IMR-90 (cell line): Measurements from ENCODE around the gene TNFRSF13B. TPM values are rescaled to one million over a fixed set of nuclear protein-coding genes. Genes with fewer than 3 reads are reported as not detected.

Experiments
- ATAC-seq: fragments of 200-7000 bp; cut with Tn5 transposase; 2 replicates; pipeline ENCODE4 v1.9.1; 2020; ENCODE audit warnings: low read depth, mild to moderate bottlenecking, moderate library complexity
- BruUV-seq: library from RNA; stranded (reverse); fragments of 400-500 nt; replicated peaks from 2 replicates; lab custom pipeline; 2021; lab: Mats Ljungman, UMichigan
- CTCF ChIA-PET: fragments of 300-600 bp; formaldehyde crosslinking; extraction: SDS; loops from one replicate; lab custom pipeline; 2021; ENCODE audit warnings: antibody characterized with exemption; lab: Yijun Ruan, JAX
- POLR2A ChIA-PET: fragments of 300-600 bp; sonication (Branson Sonifier 250); formaldehyde crosslinking; loops from one replicate; lab custom pipeline; 2022; ENCODE audit warnings: antibody characterized with exemption; ENCODE audit not compliant: unreplicated experiment; lab: Charles Lee
- DNase-seq: peaks from one replicate; pipeline ENCODE4 v3.0.0; 2013
- H2AFZ ChIP-seq: replicated peaks from 2 replicates; pipeline ENCODE3; 2013; ENCODE audit warnings: low read length, mild to moderate bottlenecking; ENCODE audit not compliant: poor library complexity
- H2AK5ac ChIP-seq: 2 replicates; pipeline ENCODE4 v1.6.1; 2013; ENCODE audit warnings: low read depth, low read length, inconsistent platforms
- H2AK9ac ChIP-seq: replicated peaks from 2 replicates; pipeline ENCODE3; 2013; ENCODE audit warnings: mild to moderate bottlenecking, low read depth, low read length, moderate library complexity; ENCODE audit not compliant: poor library complexity
- H2BK120ac ChIP-seq: 2 replicates; pipeline ENCODE4 v1.6.1; 2013; ENCODE audit warnings: low read depth, low read length, inconsistent platforms
- H2BK15ac ChIP-seq: 3 replicates; pipeline ENCODE4 v1.6.1; 2013; ENCODE audit warnings: low read depth, low read length, inconsistent platforms
- H2BK20ac ChIP-seq: 2 replicates; pipeline ENCODE4 v1.6.1; 2013; ENCODE audit warnings: low read depth, mild to moderate bottlenecking, inconsistent platforms, low read length, moderate library complexity
- H2BK5ac ChIP-seq: 2 replicates; pipeline ENCODE4 v1.6.1; 2013; ENCODE audit warnings: mild to moderate bottlenecking, low read depth, low read length, inconsistent platforms; ENCODE audit not compliant: poor library complexity, severe bottlenecking
- H3K14ac ChIP-seq: replicated peaks from 2 replicates; pipeline ENCODE4 v1.6.1; 2013; ENCODE audit warnings: low read depth, low read length, inconsistent platforms
- H3K18ac ChIP-seq: 2 replicates; pipeline ENCODE4 v1.6.1; 2013; ENCODE audit warnings: low read depth, low read length, control low read depth
- H3K23ac ChIP-seq: 2 replicates; pipeline ENCODE4 v1.6.1; 2013; ENCODE audit warnings: low read depth, low read length, inconsistent platforms
- H3K27ac ChIP-seq: 2 replicates; pipeline ENCODE4 v1.5.1; 2013; ENCODE audit warnings: mild to moderate bottlenecking, control low read depth, low read length; ENCODE audit not compliant: insufficient read depth
- H3K27me3 ChIP-seq: 2 replicates; pipeline ENCODE4 v1.6.1; 2013; ENCODE audit warnings: low read length; ENCODE audit not compliant: control insufficient read depth, insufficient read depth
- H3K36me3 ChIP-seq: 2 replicates; pipeline ENCODE4 v1.6.1; 2013; ENCODE audit warnings: low read length, mixed read lengths; ENCODE audit not compliant: control insufficient read depth, insufficient read depth
- H3K4ac ChIP-seq: 2 replicates; pipeline ENCODE4 v1.6.1; 2013; ENCODE audit warnings: low read depth, low read length, inconsistent platforms
- H3K4me1 ChIP-seq: 2 replicates; pipeline ENCODE4 v1.6.1; 2013; ENCODE audit warnings: low read length, mixed read lengths; ENCODE audit not compliant: control insufficient read depth, insufficient read depth
- H3K4me2 ChIP-seq: 2 replicates; pipeline ENCODE4 v1.6.1; 2013; ENCODE audit warnings: low read depth, mild to moderate bottlenecking, control low read depth, low read length, moderate library complexity
- H3K4me3 ChIP-seq: 2 replicates; pipeline ENCODE4 v1.5.1; 2013; ENCODE audit warnings: low read depth, mild to moderate bottlenecking, control low read depth, low read length, moderate library complexity; ENCODE audit not compliant: insufficient read depth
- H3K56ac ChIP-seq: 2 replicates; pipeline ENCODE4 v1.6.1; 2013; ENCODE audit warnings: low read length, inconsistent platforms; ENCODE audit not compliant: insufficient read depth; ENCODE audit errors: extremely low read depth
- H3K79me1 ChIP-seq, 2 experiments: 2 replicates each; pipeline ENCODE4 v1.6.1; 2013; ENCODE audit warnings: low read length in 2 of 2, inconsistent platforms in 1 of 2, low read depth in 1 of 2
- H3K9ac ChIP-seq: 2 replicates; pipeline ENCODE4 v1.6.1; 2013; ENCODE audit warnings: low read depth, low read length, control low read depth
- H3K9me1 ChIP-seq: 2 replicates; pipeline ENCODE4 v1.6.1; 2013; ENCODE audit warnings: low read length, inconsistent platforms; ENCODE audit not compliant: insufficient read depth
- H3K9me3 ChIP-seq: 2 replicates; pipeline ENCODE4 v1.6.1; 2013; ENCODE audit warnings: low read length; ENCODE audit not compliant: control insufficient read depth, insufficient read depth
- H4K20me1 ChIP-seq: 2 replicates; pipeline ENCODE4 v1.6.1; 2013; ENCODE audit warnings: low read length, inconsistent platforms; ENCODE audit not compliant: insufficient read depth
- H4K5ac ChIP-seq: 2 replicates; pipeline ENCODE4 v1.6.1; 2013; ENCODE audit warnings: mild to moderate bottlenecking, low read depth, low read length, control low read depth
- H4K8ac ChIP-seq, 2 experiments: 2 replicates each; pipeline ENCODE4 v1.6.1; 2013; ENCODE audit warnings: low read depth in 2 of 2, low read length in 2 of 2, control low read depth in 1 of 2, inconsistent platforms in 1 of 2
- H4K91ac ChIP-seq: 2 replicates; pipeline ENCODE4 v1.6.1; 2013; ENCODE audit warnings: low read depth, low read length, inconsistent platforms; ENCODE audit not compliant: insufficient read depth
- CEBPB ChIP-seq: IDR thresholded peaks from 2 replicates; pipeline ENCODE4 v1.6.1; 2012; ENCODE audit warnings: low read depth, low read length, improper control_type of control experiment
- CHD1 ChIP-seq: IDR thresholded peaks from 2 replicates; pipeline ENCODE4 v1.6.1; 2012; ENCODE audit warnings: low read depth, low read length, improper control_type of control experiment
- WGBS, 2 experiments: methylation state at CpG; one replicate each; pipeline versions ENCODE4 v1.1.5 to v1.1.7; 2013; ENCODE audit warnings: missing lambda C conversion rate in 2 of 2; ENCODE audit not compliant: insufficient read length in 1 of 2; ENCODE audit errors: extremely low coverage in 2 of 2; 5-methylcytosine and 5-hydroxymethylcytosine counted together
- dilution Hi-C: fragments of 300-500 bp; cut with HindIII; formaldehyde crosslinking; loops from one replicate; pipeline ENCODE4 v1.14.3; 2018; ENCODE audit warnings: low sequenced_read_pairs; ENCODE audit not compliant: unreplicated experiment
- in situ Hi-C: fragments of 300-500 bp; cut with MboI; formaldehyde crosslinking; loops from 3 replicates; pipeline ENCODE4 v1.14.3; 2019; ENCODE audit warnings: low sequenced_read_pairs, inconsistent platforms, mixed read lengths
- intact Hi-C: fragments of 100-400 bp; cut with micrococcal nuclease; formaldehyde crosslinking; loops from 2 replicates; pipeline ENCODE4 v1.10.0; 2022
- polyA plus RNA-seq, 3 experiments: library from polyadenylated mRNA; depleted of rRNA; stranded (reverse); fragments of >200 nt; gene quantifications; 2 replicates each; pipeline ENCODE4 v1.2.3, GENCODE V29; 2012; ENCODE audit warnings: low replicate concordance in 1 of 3
- total RNA-seq: library from RNA; depleted of rRNA; stranded (reverse); fragments of >200 nt; gene quantifications from 2 replicates; pipeline ENCODE4 v1.2.3, GENCODE V29; 2012

The TNFRSF13B gene
- total and polyA plus RNA-seq, 2 of the 4 experiments (the other 2 are of a cell fraction), result not detected

DNA sequence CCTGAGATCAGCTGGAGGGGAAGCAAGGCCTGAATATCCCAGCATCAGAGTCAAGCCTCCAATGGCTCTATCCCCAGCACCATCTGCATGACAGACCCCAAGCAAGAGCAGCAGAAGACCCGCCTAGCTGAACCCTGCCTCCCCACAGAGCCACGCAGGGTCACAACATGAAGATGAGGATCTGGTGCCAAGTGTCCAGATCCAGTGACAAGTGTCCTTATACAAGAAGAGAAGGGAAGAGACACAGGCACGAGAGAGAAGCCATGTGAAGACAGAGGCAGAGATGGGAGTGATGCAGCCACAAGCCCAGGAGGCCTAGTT lies 28.9 kb downstream of the TNFRSF13B start:
- H3K27ac ChIP-seq, result no peak overlapping the region
- in situ Hi-C loops (no loop called here), intact Hi-C loops (no loop called here), dilution Hi-C loops (no loop called here)
- H2AFZ ChIP-seq, result no peak overlapping the region
- BruUV-seq, result no TSS peak
- no peak overlapping the region for H3K56ac ChIP-seq
- peaks cover 43% of the 10 kb centered on the region for H3K27me3 ChIP-seq
- H3K18ac ChIP-seq, result no peak overlapping the region
- no peak overlapping the region for H3K23ac ChIP-seq
- H3K4ac ChIP-seq, result no peak overlapping the region
- no peak overlapping the region for H2BK120ac ChIP-seq
- no peaks in the 10 kb centered on the region for H3K36me3 ChIP-seq
- DNase-seq (no peak), ATAC-seq (no peak)
- no peak for TF ChIP-seq CEBPB
- no peak for TF ChIP-seq CHD1
- H2BK5ac ChIP-seq, result no peak overlapping the region
- no peak overlapping the region for H2AK5ac ChIP-seq
- ChIA-PET POLR2A (no interaction called here), CTCF (no interaction called here)
- no peaks in the 10 kb centered on the region for H4K20me1 ChIP-seq
- H4K91ac ChIP-seq, result no peak overlapping the region
- no peak overlapping the region for H2BK20ac ChIP-seq
- no peak overlapping the region for H2AK9ac ChIP-seq
- no CpG with 5 or more reads among the region's 3 CpGs for WGBS, 2 experiments
- H3K9ac ChIP-seq, result no peak overlapping the region
- no peak overlapping the region for H3K14ac ChIP-seq
- no peaks in the 10 kb centered on the region for H3K9me1 ChIP-seq
- H3K79me1 ChIP-seq, result no peaks in the 10 kb centered on the region
- no peak overlapping the region for H3K4me2 ChIP-seq
- H4K8ac ChIP-seq, result no peak overlapping the region
- no peak overlapping the region for H4K5ac ChIP-seq
- no peaks in the 10 kb centered on the region for H3K9me3 ChIP-seq
- no peaks in the 10 kb centered on the region for H3K4me1 ChIP-seq
- no peak overlapping the region for H3K4me3 ChIP-seq
- H2BK15ac ChIP-seq, result no peak overlapping the region
